ENCODE data around the gene TMEM30A.

TMEM30A gene

GRCh38 chr6:75283907-75284631, 523 bp downstream of the TMEM30A start:
- Mint-ChIP-seq H3K36me3 (peaks cover 19% of the 10 kb centered on the region), H3K27ac (no peak overlapping the region), H3K27me3 (no peaks in the 10 kb centered on the region), H3K9me3 (no peaks in the 10 kb centered on the region), H3K4me3 (no peak overlapping the region), H3K4me1 (peaks cover 52% of the 10 kb centered on the region)
- DNase-seq: peak; percentile 45
- CTCF ChIA-PET: interaction anchor here (0.6 to 1.6 kb wide), 7 partner anchors 11 to 28 kb away, joined by 3 to 8 read pairs (median 3); no protein-coding TSS in a partner anchor

- Mint-ChIP-seq H3K36me3 (peaks cover 25% of the 10 kb centered on the region), H3K27me3 (no peaks in the 10 kb centered on the region), H3K4me3 (peak overlapping the region; percentile 55), H3K4me1 (peaks cover 52% of the 10 kb centered on the region), H3K27ac (no peak overlapping the region), H3K9me3 (no peaks in the 10 kb centered on the region)
- CTCF ChIA-PET: interaction anchor here (0.6 to 1.0 kb wide), 3 partner anchors 16 to 25 kb away, joined by 3 to 5 read pairs (median 3); no protein-coding TSS in a partner anchor
- DNase-seq: no peak
These were observed 1.9 kb downstream of the TMEM30A start for GRCh38 chr6:75282706-75283105.

- Mint-ChIP-seq H3K27me3 (no peaks in the 10 kb centered on the region), H3K9me3 (no peaks in the 10 kb centered on the region), H3K36me3 (peaks cover 21% of the 10 kb centered on the region), H3K4me1 (peaks cover 47% of the 10 kb centered on the region), H3K4me3 (peak overlapping the region; percentile 51), H3K27ac (no peak overlapping the region)
- CTCF ChIA-PET: interaction anchor here (2.1 kb wide), 1 partner anchor 15 kb away, joined by 5 read pairs; no protein-coding TSS in a partner anchor
- DNase-seq: no peak
These were observed 2.9 kb downstream of the TMEM30A start for GRCh38 chr6:75281653-75282052.

- CTCF ChIA-PET: interaction anchor here (2.1 kb wide), 1 partner anchor 14 kb away, joined by 5 read pairs; no protein-coding TSS in a partner anchor
- peaks cover under 1% of the 10 kb centered on the region for H3K9me3 Mint-ChIP-seq
These were observed 4.3 kb downstream of the TMEM30A start for GRCh38 chr6:75280131-75280855.

GRCh38 chr6:75279418-75279817, 5.2 kb downstream of the TMEM30A start:
- Mint-ChIP-seq H3K4me3 (no peak overlapping the region), H3K27me3 (no peaks in the 10 kb centered on the region), H3K27ac (no peak overlapping the region), H3K36me3 (peaks cover 37% of the 10 kb centered on the region), H3K9me3 (peaks cover 5% of the 10 kb centered on the region), H3K4me1 (peaks cover 58% of the 10 kb centered on the region)
- DNase-seq: no peak
- CTCF ChIA-PET: interaction anchor here (1.2 to 2.2 kb wide), 2 partner anchors 12 to 18 kb away, joined by 5 to 9 read pairs; no protein-coding TSS in a partner anchor

More at GRCh38 chr6:75280131-75280855, 4.3 kb downstream of the TMEM30A start:
- DNase-seq: no peak
- Mint-ChIP-seq H3K27ac (no peak overlapping the region), H3K4me1 (peaks cover 53% of the 10 kb centered on the region), H3K27me3 (no peaks in the 10 kb centered on the region), H3K4me3 (no peak overlapping the region), H3K36me3 (peaks cover 32% of the 10 kb centered on the region)

GRCh38 chr6:75278474-75279077, 6.0 kb downstream of the TMEM30A start:
- Mint-ChIP-seq H3K4me1 (peaks cover 63% of the 10 kb centered on the region), H3K27me3 (no peaks in the 10 kb centered on the region), H3K9me3 (peaks cover 5% of the 10 kb centered on the region), H3K27ac (no peak overlapping the region), H3K4me3 (no peak overlapping the region), H3K36me3 (peaks cover 46% of the 10 kb centered on the region)
- CTCF ChIA-PET: interaction anchor here (1.2 to 2.2 kb wide), 2 partner anchors 11 to 19 kb away, joined by 5 to 9 read pairs; no protein-coding TSS in a partner anchor
- DNase-seq: no peak

- Mint-ChIP-seq H3K4me3 (no peak overlapping the region), H3K9me3 (peaks cover 13% of the 10 kb centered on the region), H3K27ac (no peak overlapping the region), H3K27me3 (no peaks in the 10 kb centered on the region), H3K36me3 (peaks cover 71% of the 10 kb centered on the region), H3K4me1 (peaks cover 61% of the 10 kb centered on the region)
- no peak for DNase-seq
- CTCF ChIA-PET: no interaction called here
These were observed 9.5 kb downstream of the TMEM30A start for GRCh38 chr6:75275067-75275466.

GRCh38 chr6:75273009-75273408, 11.6 kb downstream of the TMEM30A start:
- Mint-ChIP-seq H3K4me1 (peaks cover 44% of the 10 kb centered on the region), H3K27me3 (no peaks in the 10 kb centered on the region), H3K4me3 (no peak overlapping the region), H3K27ac (no peak overlapping the region), H3K9me3 (peaks cover 13% of the 10 kb centered on the region), H3K36me3 (peaks cover 60% of the 10 kb centered on the region)
- CTCF ChIA-PET: interaction anchor here (1.0 to 1.3 kb wide), 2 partner anchors 27 to 66 kb away, joined by 3 read pairs; no protein-coding TSS in a partner anchor
- DNase-seq: no peak

- peaks cover 60% of the 10 kb centered on the region for H3K36me3 Mint-ChIP-seq
- H3K4me1 Mint-ChIP-seq: peaks cover 47% of the 10 kb centered on the region
- peak overlapping the region; percentile 45 for H3K27ac Mint-ChIP-seq
- H3K27me3 Mint-ChIP-seq: no peaks in the 10 kb centered on the region
- CTCF ChIA-PET: interaction anchor here (1.0 to 1.3 kb wide), 2 partner anchors 28 to 66 kb away, joined by 3 read pairs; no protein-coding TSS in a partner anchor
- DNase-seq: no peak
- peaks cover 13% of the 10 kb centered on the region for H3K9me3 Mint-ChIP-seq
- no peak overlapping the region for H3K4me3 Mint-ChIP-seq
These were observed 12.3 kb downstream of the TMEM30A start for GRCh38 chr6:75272145-75272840.

GRCh38 chr6:75268988-75269354, 15.6 kb downstream of the TMEM30A start:
- Mint-ChIP-seq H3K36me3 (peaks cover 37% of the 10 kb centered on the region), H3K4me3 (no peak overlapping the region), H3K27ac (no peak overlapping the region), H3K4me1 (peaks cover 23% of the 10 kb centered on the region), H3K27me3 (no peaks in the 10 kb centered on the region), H3K9me3 (peaks cover 8% of the 10 kb centered on the region)
- CTCF ChIA-PET: interaction anchor here (1.0 to 3.2 kb wide), 4 partner anchors 10 to 360 kb away, joined by 3 to 11 read pairs (median 6); no protein-coding TSS in a partner anchor
- DNase-seq: no peak

- DNase-seq: no peak
- Mint-ChIP-seq H3K36me3 (peaks cover 35% of the 10 kb centered on the region), H3K4me3 (no peak overlapping the region), H3K9me3 (peaks cover 8% of the 10 kb centered on the region), H3K27ac (no peak overlapping the region), H3K27me3 (no peaks in the 10 kb centered on the region), H3K4me1 (peaks cover 22% of the 10 kb centered on the region)
- CTCF ChIA-PET: interaction anchor here (0.7 to 3.2 kb wide), 9 partner anchors 10 to 361 kb away, joined by 3 to 11 read pairs (median 3); partner anchors contain the start of gene TMEM30A
These were observed 16.2 kb downstream of the TMEM30A start for GRCh38 chr6:75268121-75268987.

- Mint-ChIP-seq H3K27ac (no peak overlapping the region), H3K27me3 (no peaks in the 10 kb centered on the region), H3K9me3 (peaks cover 4% of the 10 kb centered on the region), H3K36me3 (peaks cover 34% of the 10 kb centered on the region), H3K4me1 (peaks cover 18% of the 10 kb centered on the region), H3K4me3 (no peak overlapping the region)
- CTCF ChIA-PET: interaction anchor here (0.8 to 3.2 kb wide), 15 partner anchors 9 to 278 kb away, joined by 3 to 11 read pairs (median 5); partner anchors contain the start of genes COX7A2 and TMEM30A
- DNase-seq: no peak
These were observed 17.1 kb downstream of the TMEM30A start for GRCh38 chr6:75267461-75267860.
